Lower lobe of right lung (tissue), 2 donors: ENCODE data around the gene RELB. TPM values are rescaled to one million over a fixed set of nuclear protein-coding genes. Genes with fewer than 3 reads are reported as not detected.

Experiments used
- ATAC-seq, 2 donors: fragments of 200-7000 bp; cut with Tn5 transposase; one replicate each; pipeline ENCODE4 v1.9.1; 2020 to 2022; ENCODE audit warnings: mild to moderate bottlenecking in 2 of 2, moderate library complexity in 2 of 2
- DNase-seq: peaks from one replicate; pipeline ENCODE4 v3.0.0-alpha.2; 2020
- H3K27ac ChIP-seq: fragments of 200-600 bp; one replicate; pipeline ENCODE4 v1.8.0; 2022
- H3K27me3 ChIP-seq: fragments of 200-600 bp; one replicate; pipeline ENCODE4 v1.8.0; 2022; ENCODE audit warnings: low read depth
- H3K36me3 ChIP-seq: fragments of 200-600 bp; one replicate; pipeline ENCODE4 v1.8.0; 2022; ENCODE audit warnings: mild to moderate bottlenecking
- H3K4me1 ChIP-seq: fragments of 200-600 bp; one replicate; pipeline ENCODE4 v1.8.0; 2022
- H3K4me3 ChIP-seq: fragments of 200-600 bp; one replicate; pipeline ENCODE4 v1.8.0; 2022; ENCODE audit warnings: mild to moderate bottlenecking
- H3K9me3 ChIP-seq: fragments of 200-600 bp; one replicate; pipeline ENCODE4 v1.8.0; 2022
- intact Hi-C: fragments of 100-400 bp; cut with DNase I; formaldehyde crosslinking; loops from one replicate; pipeline ENCODE4 v1.11.0; 2022
- total RNA-seq: library from RNA; stranded (reverse); fragmentation: NEBNext Ultra II Directional; extraction: Animal tissue kit (Norgen Biotek cat#: 25700); gene quantifications from one replicate; pipeline ENCODE4 v1.2.1, GENCODE V29; 2021
- TF ChIP-seq, protein P1 (sequence below): fragments of 200-600 bp; IDR thresholded peaks from one replicate; pipeline ENCODE4 v1.8.0; 2022; ENCODE audit warnings: antibody characterized with exemption, mild to moderate bottlenecking
- donor health status: DM: no; HTN: yes; CAD: no; lungs with severe emphysema.

RELB gene
- total RNA-seq, 1 donor from 2014 or later = 12.2 TPM

DNA sequence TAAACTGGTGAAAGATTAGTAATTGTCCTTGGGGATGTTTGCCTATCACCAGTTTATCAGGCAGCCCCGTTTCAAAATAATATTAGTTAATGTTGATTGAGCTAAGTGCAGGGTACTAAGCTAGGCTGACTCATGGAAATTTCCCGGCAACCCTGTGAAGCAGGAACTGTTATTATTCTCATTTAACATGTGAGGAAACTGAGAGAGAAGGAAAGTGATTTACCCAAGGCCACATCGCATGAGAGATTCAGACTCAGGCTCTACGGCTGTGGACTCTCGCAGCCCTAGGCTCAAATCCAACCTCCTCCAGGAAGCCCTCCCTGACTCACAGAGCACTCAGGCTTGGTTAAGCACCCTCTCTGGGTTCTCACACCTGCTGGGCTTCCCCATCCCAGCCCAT is 26.4 kb upstream of the RELB start:
- H3K4me1 ChIP-seq = no peaks in the 10 kb centered on the region
- TF ChIP-seq, protein P1, sequence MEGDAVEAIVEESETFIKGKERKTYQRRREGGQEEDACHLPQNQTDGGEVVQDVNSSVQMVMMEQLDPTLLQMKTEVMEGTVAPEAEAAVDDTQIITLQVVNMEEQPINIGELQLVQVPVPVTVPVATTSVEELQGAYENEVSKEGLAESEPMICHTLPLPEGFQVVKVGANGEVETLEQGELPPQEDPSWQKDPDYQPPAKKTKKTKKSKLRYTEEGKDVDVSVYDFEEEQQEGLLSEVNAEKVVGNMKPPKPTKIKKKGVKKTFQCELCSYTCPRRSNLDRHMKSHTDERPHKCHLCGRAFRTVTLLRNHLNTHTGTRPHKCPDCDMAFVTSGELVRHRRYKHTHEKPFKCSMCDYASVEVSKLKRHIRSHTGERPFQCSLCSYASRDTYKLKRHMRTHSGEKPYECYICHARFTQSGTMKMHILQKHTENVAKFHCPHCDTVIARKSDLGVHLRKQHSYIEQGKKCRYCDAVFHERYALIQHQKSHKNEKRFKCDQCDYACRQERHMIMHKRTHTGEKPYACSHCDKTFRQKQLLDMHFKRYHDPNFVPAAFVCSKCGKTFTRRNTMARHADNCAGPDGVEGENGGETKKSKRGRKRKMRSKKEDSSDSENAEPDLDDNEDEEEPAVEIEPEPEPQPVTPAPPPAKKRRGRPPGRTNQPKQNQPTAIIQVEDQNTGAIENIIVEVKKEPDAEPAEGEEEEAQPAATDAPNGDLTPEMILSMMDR = no peak

DNA sequence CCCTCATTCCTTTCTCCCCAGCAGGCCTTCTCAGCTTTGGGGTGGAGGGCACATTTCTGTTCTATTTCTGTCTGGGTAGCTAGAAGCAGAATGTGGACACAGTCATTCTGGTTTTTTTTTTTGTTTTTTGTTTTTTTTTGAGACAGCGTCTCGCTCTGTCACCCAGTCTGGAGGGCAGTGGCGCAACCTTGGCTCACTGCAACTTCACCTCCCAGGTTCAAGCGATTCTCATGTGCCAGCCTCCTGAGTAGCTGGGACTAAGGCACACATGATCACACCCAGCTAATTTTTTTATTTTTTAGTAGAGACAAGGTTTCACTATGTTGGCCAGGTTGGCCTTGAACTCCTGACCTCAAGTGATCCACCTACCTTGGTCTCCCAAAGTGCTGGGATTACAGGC is 25.8 kb upstream of the RELB start:
- ATAC-seq (no peak), DNase-seq (no peak)
- Histone ChIP-seq H3K4me1 (no peaks in the 10 kb centered on the region), H3K27me3 (no peaks in the 10 kb centered on the region), H3K4me3 (no peak overlapping the region), H3K36me3 (peaks cover 82% of the 10 kb centered on the region), H3K9me3 (no peaks in the 10 kb centered on the region), H3K27ac (no peak overlapping the region)
- intact Hi-C loops = no loop called here
- TF ChIP-seq, protein P1 = no peak

More for the DNA sequence above, 26.4 kb upstream of the RELB start:
- ATAC-seq (no peak), DNase-seq (no peak)
- Histone ChIP-seq H3K27ac (no peak overlapping the region), H3K27me3 (no peaks in the 10 kb centered on the region), H3K9me3 (no peaks in the 10 kb centered on the region), H3K36me3 (peaks cover 79% of the 10 kb centered on the region), H3K4me3 (no peak overlapping the region)
- intact Hi-C loops = no loop called here

DNA sequence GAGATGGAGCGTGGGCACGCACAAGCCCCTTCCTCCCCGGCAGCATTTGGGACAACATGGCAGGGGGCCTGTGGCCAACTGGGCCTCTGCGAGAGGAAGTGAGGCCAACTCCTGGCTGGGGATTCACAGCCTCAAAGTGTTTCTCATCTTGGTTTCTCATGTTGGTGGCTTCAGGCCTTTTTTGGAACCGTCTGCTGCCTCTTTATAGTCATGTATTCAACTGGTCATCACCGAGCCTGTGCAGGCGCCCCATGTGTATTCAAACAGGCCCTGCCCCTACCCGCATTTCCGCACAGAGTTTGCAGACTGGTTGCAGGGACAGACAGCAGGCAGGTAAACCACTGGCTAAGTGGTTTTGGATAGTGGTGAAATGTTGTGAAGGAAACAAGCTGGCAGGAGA is 17.3 kb upstream of the RELB start:
- Histone ChIP-seq H3K27ac (no peak overlapping the region), H3K36me3 (peaks cover 96% of the 10 kb centered on the region), H3K4me3 (no peak overlapping the region), H3K27me3 (no peaks in the 10 kb centered on the region), H3K4me1 (no peaks in the 10 kb centered on the region), H3K9me3 (no peaks in the 10 kb centered on the region)
- no peak for ATAC-seq
- TF ChIP-seq, protein P1 = no peak
- intact Hi-C loops = no loop called here
- no peak for DNase-seq

DNA sequence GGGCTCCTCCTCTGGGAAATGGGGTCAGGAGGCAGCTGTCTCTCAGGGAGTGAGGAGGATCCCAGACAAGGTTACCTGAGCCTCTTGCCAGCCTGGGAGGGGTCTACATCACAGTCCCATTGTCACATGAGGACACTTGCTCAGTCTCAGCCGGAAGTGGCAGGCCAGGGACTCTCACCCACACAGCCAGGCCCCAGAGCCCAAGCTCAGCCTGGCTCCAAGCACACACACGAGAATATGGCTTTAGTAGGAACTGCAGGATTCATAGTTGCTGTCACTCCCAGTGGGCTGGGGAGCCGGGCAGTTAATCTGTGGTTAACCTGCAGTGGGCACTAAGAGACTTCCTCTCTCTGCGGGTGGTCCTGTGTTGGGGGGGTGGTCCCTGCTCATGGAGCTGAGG is 15.8 kb upstream of the RELB start:
- Histone ChIP-seq H3K27me3 (no peaks in the 10 kb centered on the region), H3K27ac (no peak overlapping the region), H3K9me3 (no peaks in the 10 kb centered on the region), H3K4me1 (no peaks in the 10 kb centered on the region), H3K4me3 (no peak overlapping the region), H3K36me3 (peaks cover 96% of the 10 kb centered on the region)
- DNase-seq (no peak), ATAC-seq (no peak)
- intact Hi-C loops = no loop called here
- TF ChIP-seq, protein P1 = no peak

- ATAC-seq (no peak), DNase-seq (no peak)
- no peak overlapping the region for H3K27ac ChIP-seq
- TF ChIP-seq, protein P1 = no peak
- intact Hi-C loops = no loop called here
- peaks cover 96% of the 10 kb centered on the region for H3K36me3 ChIP-seq
- H3K4me1 ChIP-seq = no peaks in the 10 kb centered on the region
- no peak overlapping the region for H3K4me3 ChIP-seq
- no peaks in the 10 kb centered on the region for H3K27me3 ChIP-seq
- H3K9me3 ChIP-seq = no peaks in the 10 kb centered on the region
Observed at GRCh38 chr19:44986389-44986788, 14.9 kb upstream of the RELB start.

DNA sequence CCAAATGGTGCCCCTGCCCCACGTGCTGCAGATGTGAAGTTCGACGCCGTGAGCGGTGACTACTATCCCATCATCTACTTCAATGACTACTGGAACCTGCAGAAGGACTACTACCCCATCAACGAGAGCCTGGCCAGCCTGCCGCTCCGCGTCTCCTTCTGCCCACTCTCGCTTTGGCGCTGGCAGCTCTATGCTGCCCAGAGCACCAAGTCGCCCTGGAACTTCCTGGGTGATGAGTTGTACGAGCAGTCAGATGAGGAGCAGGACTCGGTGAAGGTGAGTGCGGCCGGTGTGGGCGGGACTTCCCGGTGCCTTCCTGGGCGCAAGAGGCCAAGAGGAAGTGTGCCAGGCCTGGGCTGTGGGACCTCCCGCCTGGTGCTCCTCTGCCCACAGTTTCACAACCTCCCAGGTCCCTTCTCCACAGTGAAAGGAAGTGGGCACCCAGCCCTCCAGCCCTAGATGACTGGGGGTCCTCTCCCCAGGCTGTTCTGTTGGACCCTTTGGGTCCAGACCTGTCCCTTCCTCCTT is 14.1 kb upstream of the RELB start:
- Histone ChIP-seq H3K9me3 (no peaks in the 10 kb centered on the region), H3K27ac (no peak overlapping the region), H3K4me1 (no peaks in the 10 kb centered on the region), H3K36me3 (peaks cover 96% of the 10 kb centered on the region), H3K27me3 (no peaks in the 10 kb centered on the region), H3K4me3 (no peak overlapping the region)
- intact Hi-C loops = no loop called here
- DNase-seq (no peak), ATAC-seq (no peak)
- TF ChIP-seq, protein P1 = no peak
